Natural killer cell (primary cell): ENCODE data around the gene MYLIP. TPM values are rescaled to one million over a fixed set of nuclear protein-coding genes. Genes with fewer than 3 reads are reported as not detected.

Experiments
- ATAC-seq, 3 donors: fragments of 150-1000 bp in 2 of 3; fragments of 200-7000 bp in 1 of 3; cut with Tn5 transposase; 1 replicate in 1 of 3; 2 replicates in 2 of 3; pipeline ENCODE4 v1.10.0; 2021; ENCODE audit warnings: mild to moderate bottlenecking in 2 of 3, moderate library complexity in 2 of 3
- DNase-seq, 2 donors: peaks; one replicate each; pipeline versions ENCODE4 v3.0.0 to v3.0.0-alpha.2; 2013 to 2021; ENCODE audit warnings: mixed read lengths in 1 of 2
- H3K27ac ChIP-seq: one replicate; pipeline ENCODE4 v1.5.1; 2013; ENCODE audit warnings: mild to moderate bottlenecking, low read length
- H3K27me3 ChIP-seq: one replicate; pipeline ENCODE4 v1.6.1; 2013; ENCODE audit warnings: low read length; ENCODE audit not compliant: control insufficient read depth, insufficient read depth
- H3K36me3 ChIP-seq: one replicate; pipeline ENCODE4 v1.6.1; 2013; ENCODE audit warnings: low read length; ENCODE audit not compliant: control insufficient read depth, insufficient read depth
- H3K4me1 ChIP-seq: one replicate; pipeline ENCODE4 v1.6.1; 2013; ENCODE audit warnings: low read length; ENCODE audit not compliant: control insufficient read depth, insufficient read depth
- H3K4me3 ChIP-seq: one replicate; pipeline ENCODE4 v1.5.1; 2013; ENCODE audit warnings: low read length
- H3K9me3 ChIP-seq: one replicate; pipeline ENCODE4 v1.6.1; 2013; ENCODE audit warnings: low read length; ENCODE audit not compliant: control insufficient read depth, insufficient read depth
- H3K27ac Mint-ChIP-seq, 2 donors: one replicate each; pipeline ENCODE4 v1.8.0; 2022; ENCODE audit warnings: mild to moderate bottlenecking in 2 of 2, mixed read lengths in 2 of 2, moderate library complexity in 1 of 2
- H3K27me3 Mint-ChIP-seq, 2 donors: one replicate each; pipeline ENCODE4 v1.8.0; 2022; ENCODE audit warnings: low read depth in 2 of 2, mixed read lengths in 2 of 2
- H3K36me3 Mint-ChIP-seq: one replicate; pipeline ENCODE4 v1.8.0; 2022; ENCODE audit warnings: mixed read lengths
- H3K4me1 Mint-ChIP-seq, 2 donors: one replicate each; pipeline ENCODE4 v1.8.0; 2022; ENCODE audit warnings: mixed read lengths in 2 of 2
- H3K4me3 Mint-ChIP-seq: one replicate; pipeline ENCODE4 v1.8.0; 2022; ENCODE audit warnings: mild to moderate bottlenecking, moderate library complexity, mixed read lengths
- H3K9me3 Mint-ChIP-seq, 2 donors: one replicate each; pipeline ENCODE4 v1.8.0; 2022; ENCODE audit warnings: mixed read lengths in 2 of 2
- CTCF ChIP-seq: fragments of 200-600 bp; IDR thresholded peaks from one replicate; pipeline ENCODE4 v1.8.0; 2022; ENCODE audit warnings: antibody characterized with exemption
- WGBS: methylation state at CpG from one replicate; pipeline ENCODE4 v1.1.7; 2013; ENCODE audit warnings: missing lambda C conversion rate; ENCODE audit not compliant: insufficient coverage; 5-methylcytosine and 5-hydroxymethylcytosine counted together
- intact Hi-C: fragments of 100-400 bp; cut with micrococcal nuclease; formaldehyde crosslinking; loops from one replicate; pipeline ENCODE4 v1.14.2; 2022
- total RNA-seq, 4 donors: library from RNA; stranded (reverse); fragments of 120-200 nt in 1 of 4; gene quantifications; one replicate each; pipeline versions ENCODE4 v1.2.3 to v1.2.4, GENCODE V29; 2013 to 2022

The MYLIP gene
- total RNA-seq, 3 donors from 2014 or later (not counting 1 experiment from before 2014, with no cell fraction given) = 127 to 207 (median 150) TPM

- Mint-ChIP-seq H3K36me3 (no peaks in the 10 kb centered on the region), H3K27me3 (peaks cover 3 to 9% of the 10 kb centered on the region in 2 donors), H3K4me1 (peaks cover 26 to 32% of the 10 kb centered on the region in 2 donors), H3K9me3 (no peaks in the 10 kb centered on the region), H3K27ac (peak overlapping the region in 1 of 2 donors; percentile 21), H3K4me3 (peak overlapping the region; percentile 47)
- no peak for TF ChIP-seq CTCF
- Histone ChIP-seq H3K9me3 (no peaks in the 10 kb centered on the region), H3K36me3 (no peaks in the 10 kb centered on the region), H3K27ac (no peak overlapping the region), H3K4me3 (no peak overlapping the region), H3K27me3 (no peaks in the 10 kb centered on the region), H3K4me1 (peaks cover 9% of the 10 kb centered on the region)
- WGBS = 69% methylated on average over 5 of the region's 6 CpGs
- no peak for DNase-seq
- intact Hi-C loops = no loop called here
- ATAC-seq = no peak
Observed at GRCh38 chr6:16124198-16125180, 4.4 kb upstream of the MYLIP start.

GRCh38 chr6:16126056-16126455 lies 2.8 kb upstream of the MYLIP start:
- peaks cover 40% of the 10 kb centered on the region in 2 donors for H3K4me1 Mint-ChIP-seq
- Histone ChIP-seq H3K36me3 (no peaks in the 10 kb centered on the region), H3K9me3 (no peaks in the 10 kb centered on the region), H3K27me3 (no peaks in the 10 kb centered on the region), H3K4me3 (no peak overlapping the region), H3K4me1 (peaks cover 9% of the 10 kb centered on the region), H3K27ac (no peak overlapping the region)
- no peak overlapping the region for H3K27ac Mint-ChIP-seq
- intact Hi-C loops = no loop called here
- 100% methylated on average over 3 of the region's 3 CpGs for WGBS
- no peak for TF ChIP-seq CTCF
- H3K27me3 Mint-ChIP-seq = peaks cover 0 to 3% of the 10 kb centered on the region in 2 donors
- ATAC-seq (no peak), DNase-seq (no peak)
- no peaks in the 10 kb centered on the region for H3K36me3 Mint-ChIP-seq
- no peak overlapping the region for H3K4me3 Mint-ChIP-seq
- H3K9me3 Mint-ChIP-seq = no peaks in the 10 kb centered on the region

GRCh38 chr6:16126861-16127260 lies 2.0 kb upstream of the MYLIP start:
- WGBS = 99% methylated on average over 4 of the region's 5 CpGs
- H3K4me1 Mint-ChIP-seq = peaks cover 40 to 48% of the 10 kb centered on the region in 2 donors
- Histone ChIP-seq H3K27me3 (no peaks in the 10 kb centered on the region), H3K4me3 (no peak overlapping the region), H3K27ac (no peak overlapping the region), H3K36me3 (peaks cover 8% of the 10 kb centered on the region), H3K9me3 (no peaks in the 10 kb centered on the region), H3K4me1 (peaks cover 9% of the 10 kb centered on the region)
- H3K4me3 Mint-ChIP-seq = no peak overlapping the region
- intact Hi-C loops = no loop called here
- no peak for TF ChIP-seq CTCF
- H3K27ac Mint-ChIP-seq = no peak overlapping the region
- ATAC-seq (no peak), DNase-seq (no peak)
- no peaks in the 10 kb centered on the region for H3K9me3 Mint-ChIP-seq
- no peaks in the 10 kb centered on the region for H3K27me3 Mint-ChIP-seq
- H3K36me3 Mint-ChIP-seq = no peaks in the 10 kb centered on the region
